HG03066 (cell line): ENCODE results near the gene KIAA0825.

ENCODE experiments used
- ATAC-seq: cut with Tn5 transposase; IDR thresholded peaks from one replicate; pipeline ENCODE4 v1.9.1; 2021; ENCODE audit warnings: low read depth; ENCODE audit not compliant: unreplicated experiment

KIAA0825 gene

DNA sequence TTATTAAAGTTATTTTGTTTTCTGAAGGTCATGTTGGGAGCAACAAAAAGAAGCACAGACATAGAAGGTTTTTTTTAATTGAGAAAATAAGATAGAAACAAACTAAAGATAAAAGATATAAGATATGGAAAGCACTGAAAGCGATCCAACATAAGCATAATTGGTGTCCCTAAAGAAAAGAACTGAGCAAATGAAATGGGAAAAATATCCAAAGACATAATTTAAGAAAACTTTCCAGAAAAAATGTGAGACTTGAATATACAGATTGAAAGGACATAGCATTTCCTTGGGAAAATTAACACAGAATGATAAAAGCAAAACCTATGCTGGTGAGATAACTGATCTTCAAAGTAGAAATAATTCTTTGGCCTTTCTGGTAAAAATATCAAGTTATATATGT is 289.3 kb downstream of the KIAA0825 start:
- no peak for ATAC-seq

GRCh38 chr5:94326586-94326985 is 291.8 kb downstream of the KIAA0825 start:
- no peak for ATAC-seq

DNA sequence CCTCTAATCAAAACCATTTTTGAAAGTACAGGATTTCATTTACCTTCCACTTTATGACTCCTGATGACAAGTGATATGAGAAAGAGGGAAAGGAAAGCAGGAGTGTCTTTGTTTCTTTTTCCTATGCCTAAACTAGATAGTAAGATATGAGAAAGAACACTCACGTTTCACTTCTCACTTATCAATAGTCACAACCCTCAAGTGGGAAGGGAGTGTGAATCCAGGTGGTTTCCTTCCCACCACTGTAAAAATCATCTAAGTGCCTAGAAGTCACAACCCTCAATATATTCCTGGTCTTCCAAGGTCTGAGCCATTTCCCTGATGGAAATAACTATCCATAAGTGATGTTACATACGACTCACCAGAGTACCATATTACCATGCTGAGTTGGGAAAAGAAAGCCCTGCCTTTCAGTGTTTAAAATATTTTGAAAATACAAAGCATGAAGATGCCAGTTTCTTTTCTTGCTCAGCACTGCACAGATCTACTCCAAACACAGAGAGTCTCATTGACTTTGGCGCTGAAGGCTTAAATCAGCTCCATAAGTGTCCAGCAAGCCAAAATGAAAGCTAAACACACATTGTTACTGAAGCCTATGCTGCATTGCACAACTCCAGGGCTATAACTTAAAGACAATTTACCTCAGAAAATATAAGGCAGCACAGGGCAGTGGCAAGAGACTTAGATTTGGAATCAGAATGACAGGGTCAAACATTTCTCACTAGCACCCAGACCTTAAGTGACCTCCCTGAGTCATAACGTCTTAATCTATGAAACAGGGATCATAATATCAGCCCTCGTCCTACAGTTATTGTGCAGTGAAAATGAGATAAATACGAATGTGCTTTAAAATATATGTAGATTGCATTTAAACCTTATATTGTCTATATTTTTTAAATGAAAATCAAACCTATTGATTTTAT is 301.2 kb downstream of the KIAA0825 start:
- ATAC-seq: no peak

GRCh38 chr5:94314460-94315131 is 303.8 kb downstream of the KIAA0825 start:
- ATAC-seq: no peak

- ATAC-seq: no peak
These were observed 304.7 kb downstream of the KIAA0825 start for GRCh38 chr5:94313696-94314095.

- no peak for ATAC-seq
These were observed 305.2 kb downstream of the KIAA0825 start for GRCh38 chr5:94313188-94313587.

GRCh38 chr5:94312298-94312697 is 306.1 kb downstream of the KIAA0825 start:
- ATAC-seq: no peak

GRCh38 chr5:94310833-94311232 is 307.6 kb downstream of the KIAA0825 start:
- no peak for ATAC-seq

GRCh38 chr5:94309141-94309540 is 309.3 kb downstream of the KIAA0825 start:
- no peak for ATAC-seq

DNA sequence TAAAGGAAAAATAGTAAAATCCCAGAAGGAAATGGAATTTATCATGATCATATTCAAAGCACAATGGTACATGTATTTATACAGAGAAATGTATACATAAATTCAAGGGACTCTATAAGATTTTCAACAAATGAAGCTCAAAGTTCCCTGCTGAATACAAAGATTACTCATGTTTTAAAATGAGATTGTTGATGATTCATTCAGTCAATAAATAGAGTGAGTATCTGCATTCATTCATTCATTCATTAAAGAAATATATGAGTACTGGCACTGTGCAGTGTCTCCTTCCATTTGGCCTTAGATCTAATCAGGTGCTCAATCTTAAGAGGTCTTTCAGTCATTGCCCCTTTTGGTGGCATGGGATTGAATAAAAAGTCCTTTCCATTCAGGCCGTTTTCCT is 310.0 kb downstream of the KIAA0825 start:
- no peak for ATAC-seq

DNA sequence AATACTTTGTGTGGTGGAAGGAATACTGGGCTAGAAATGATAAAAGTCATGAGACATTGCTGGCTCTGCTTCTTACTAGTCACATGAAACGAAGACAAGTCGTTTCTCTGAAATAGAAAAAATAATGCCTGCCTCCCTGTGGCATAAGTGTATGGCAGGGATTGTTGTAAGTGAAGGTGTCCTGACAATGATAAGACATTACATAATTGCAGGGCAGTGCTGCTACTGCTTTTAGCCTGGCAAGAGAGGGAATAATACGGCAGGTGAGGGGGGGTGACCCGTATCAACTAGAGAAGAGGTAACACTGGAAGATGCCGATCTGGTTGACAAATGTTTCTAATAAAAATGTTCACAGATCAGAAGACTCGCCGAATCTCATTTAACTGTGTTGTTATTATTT is 314.3 kb downstream of the KIAA0825 start:
- ATAC-seq: no peak

DNA sequence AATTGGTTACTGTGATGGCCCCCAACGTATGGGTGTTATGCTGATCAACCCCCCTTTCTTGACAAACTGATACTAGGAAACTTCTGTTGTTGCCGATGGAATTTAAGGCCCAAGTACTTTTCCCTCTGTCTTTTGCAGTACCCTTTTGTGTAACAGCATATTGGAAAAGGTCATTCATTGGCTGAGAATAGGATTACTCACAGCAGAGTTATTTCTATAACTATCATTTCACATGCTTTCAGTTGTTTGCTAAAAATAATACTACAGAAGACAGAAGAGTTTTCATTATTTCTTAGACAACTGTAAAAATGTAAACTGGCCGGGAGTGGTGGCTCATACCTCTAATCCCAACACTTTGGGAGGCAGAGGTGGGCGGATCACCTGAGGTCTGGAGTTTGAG is 329.5 kb downstream of the KIAA0825 start:
- no peak for ATAC-seq

GRCh38 chr5:94285984-94286383 is 332.4 kb downstream of the KIAA0825 start:
- no peak for ATAC-seq

DNA sequence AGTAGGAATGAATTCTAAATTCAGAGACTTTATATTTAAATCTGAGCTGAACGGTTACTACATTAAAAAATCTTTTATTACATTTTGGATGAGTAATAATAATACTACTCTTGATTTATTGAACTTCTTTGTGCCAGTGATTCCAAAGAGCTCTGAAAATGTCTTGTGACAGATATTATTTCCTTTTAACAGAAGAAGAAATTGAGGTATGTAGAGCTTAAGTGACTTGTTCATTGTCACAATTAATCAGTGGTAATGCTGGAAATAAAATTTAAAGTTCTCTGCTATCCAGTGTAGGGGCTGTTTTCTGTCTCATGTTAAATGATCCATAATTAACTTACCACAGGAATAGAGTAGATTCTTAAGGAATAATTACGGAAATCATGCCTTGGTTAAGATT is 335.3 kb downstream of the KIAA0825 start:
- no peak for ATAC-seq

DNA sequence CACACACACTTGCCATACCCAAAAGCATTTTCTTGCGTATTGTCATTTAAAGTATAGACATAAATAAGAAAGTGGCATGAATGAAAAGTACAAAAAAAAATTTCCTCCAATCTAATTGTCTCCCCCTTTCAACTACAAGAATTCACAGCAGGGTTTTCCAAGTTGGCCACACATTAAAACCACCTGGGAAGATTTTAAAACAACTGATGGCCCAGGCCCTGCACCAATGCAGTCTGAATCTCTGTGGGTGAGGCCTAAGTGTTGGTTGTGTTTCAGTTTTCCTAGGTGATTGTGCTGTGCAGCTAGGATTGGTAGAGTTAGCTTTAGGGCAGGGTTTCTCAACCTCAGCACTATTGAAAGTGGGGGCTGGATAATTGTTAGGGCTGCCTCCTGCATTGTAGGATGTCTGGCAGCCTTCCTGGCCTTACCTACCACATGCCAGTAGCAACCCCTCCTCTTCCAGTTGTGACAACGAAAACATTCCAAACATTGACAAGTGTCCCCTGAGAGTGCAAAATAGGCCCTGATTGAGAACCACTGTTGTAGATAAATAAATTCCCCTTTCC is 337.1 kb downstream of the KIAA0825 start:
- no peak for ATAC-seq

DNA sequence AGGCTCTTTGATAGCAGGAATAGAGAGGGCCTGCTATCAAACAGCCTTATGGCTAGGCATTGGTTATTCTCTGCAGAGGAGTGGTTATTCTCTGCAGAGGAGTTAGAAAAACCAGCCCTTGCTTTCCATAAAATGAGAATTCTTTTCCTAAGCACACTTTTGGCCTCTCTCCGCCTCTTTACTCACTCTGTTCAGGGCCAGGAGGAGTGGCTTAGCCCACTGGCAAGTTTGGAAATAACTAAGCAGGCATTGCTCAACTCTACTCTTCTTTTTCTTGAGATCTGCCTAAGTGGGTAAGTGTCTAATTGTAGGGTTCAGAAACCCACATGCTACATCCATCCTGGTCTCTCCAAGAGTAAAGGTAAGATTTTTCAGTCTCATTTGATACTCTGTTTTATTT is 341.7 kb downstream of the KIAA0825 start:
- ATAC-seq: no peak

DNA sequence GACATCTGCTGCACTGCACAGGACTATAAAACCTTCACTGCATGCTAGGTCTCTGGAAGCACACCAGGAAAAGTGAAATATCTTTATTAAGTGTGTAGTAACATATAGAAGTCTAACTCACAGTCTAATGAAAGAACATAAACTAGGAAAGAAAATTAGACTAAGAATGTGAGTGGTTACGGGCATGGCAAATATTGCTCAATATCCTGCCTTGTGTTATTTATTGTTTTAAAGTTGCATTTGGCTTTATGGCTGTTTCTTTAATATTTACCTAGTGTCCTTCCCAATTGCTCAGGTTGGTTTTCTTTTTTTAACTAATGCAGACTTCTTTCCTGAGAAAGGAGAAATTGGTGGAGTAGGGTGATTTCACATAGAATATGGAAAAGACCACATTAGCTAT is 342.4 kb downstream of the KIAA0825 start:
- no peak for ATAC-seq

DNA sequence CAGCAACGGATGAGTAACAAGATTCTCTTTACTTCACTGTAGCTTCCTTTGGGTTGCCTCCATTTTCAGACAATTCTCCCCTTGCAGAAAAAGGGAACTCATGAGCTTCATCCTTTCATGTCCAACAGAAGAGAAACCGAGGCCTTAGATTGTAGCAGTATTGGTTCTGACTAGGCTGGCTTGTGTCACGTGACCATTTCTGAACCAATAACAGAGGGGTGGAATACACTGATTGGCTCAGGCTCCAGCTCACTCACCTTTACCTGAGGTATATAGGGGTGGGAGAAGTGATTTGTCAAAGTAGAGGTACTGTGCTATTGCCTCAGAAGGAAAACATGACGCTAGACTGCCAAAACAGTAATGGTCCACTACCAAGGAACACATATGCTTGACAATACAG is 343.7 kb downstream of the KIAA0825 start:
- no peak for ATAC-seq

- no peak for ATAC-seq
These were observed 350.2 kb downstream of the KIAA0825 start for GRCh38 chr5:94268226-94268625.

DNA sequence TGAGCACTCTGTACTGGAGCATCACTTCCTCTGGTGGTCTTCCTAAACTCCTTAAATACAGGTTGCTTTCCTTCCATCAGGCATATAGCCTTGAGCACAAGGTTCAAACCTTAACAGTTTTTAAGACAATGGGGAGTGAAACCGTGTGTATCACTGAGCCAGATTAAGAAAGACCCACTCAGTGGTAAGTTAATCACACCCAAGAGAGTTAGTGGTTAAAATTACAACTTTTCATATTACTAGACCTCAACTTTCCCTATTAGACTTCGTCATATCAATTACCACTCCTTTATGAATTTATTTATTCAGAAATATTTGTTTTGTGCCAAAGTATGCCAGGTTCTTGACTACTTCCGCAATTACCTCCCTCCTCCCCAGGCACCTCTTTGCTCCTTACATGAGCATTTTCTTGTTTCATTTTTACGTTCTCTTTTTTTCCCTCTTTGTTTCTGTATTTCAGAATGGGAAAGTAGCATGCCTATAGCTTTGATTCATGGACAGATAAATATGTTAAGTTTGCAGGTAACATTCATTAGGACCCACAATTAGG is 351.0 kb downstream of the KIAA0825 start:
- ATAC-seq: no peak

DNA sequence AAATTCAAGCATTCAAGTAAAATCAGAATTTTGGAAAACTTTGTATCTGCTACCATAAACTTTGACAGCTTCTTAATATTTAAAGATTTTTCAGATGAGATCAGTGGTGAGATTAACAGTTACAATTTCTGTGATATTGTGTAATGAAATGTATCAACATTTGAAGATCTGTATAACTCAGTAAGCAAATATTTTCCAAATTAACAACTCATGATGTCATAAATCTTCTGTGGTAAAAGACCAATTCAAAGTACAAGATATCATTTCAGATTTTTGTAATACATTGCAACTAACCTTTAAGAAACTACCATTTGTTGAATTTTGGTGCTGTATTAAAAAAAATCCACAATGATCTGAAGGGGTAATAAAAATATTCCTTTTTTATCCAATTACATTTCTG is 352.2 kb downstream of the KIAA0825 start:
- no peak for ATAC-seq
